ENCODE data around the gene OR1J1. TPM values are rescaled to one million over a fixed set of nuclear protein-coding genes. Genes with fewer than 3 reads are reported as not detected.

OR1J1 gene
- total RNA-seq, 1 donor from 2014 or later: not detected

DNA sequence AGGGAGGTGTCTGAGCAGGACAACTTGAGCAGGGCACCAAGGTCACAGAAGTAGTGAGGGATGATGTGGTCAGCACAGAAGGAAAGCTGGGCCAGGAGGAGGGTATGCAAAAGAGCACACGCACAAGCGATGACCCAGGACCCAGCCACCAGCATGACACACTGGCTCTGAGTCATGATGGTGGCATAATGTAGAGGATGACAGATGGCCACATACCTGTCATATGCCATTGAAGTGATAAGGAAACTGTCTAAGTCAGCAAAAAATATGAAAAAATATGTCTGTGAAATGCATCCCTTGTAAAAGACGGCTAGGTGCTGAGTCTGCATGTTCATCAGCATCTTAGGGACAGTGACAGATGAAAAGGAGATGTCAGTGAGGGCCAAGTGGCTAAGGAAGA lies 380 bp downstream of the OR1J1 start:
- Mint-ChIP-seq H3K4me1 (ENCODE audit: unreplicated experiment) (no peaks in the 10 kb centered on the region), H3K27me3 (ENCODE audit: unreplicated experiment) (peaks cover 1% of the 10 kb centered on the region), H3K9me3 (ENCODE audit: unreplicated experiment) (no peaks in the 10 kb centered on the region), H3K4me3 (ENCODE audit: unreplicated experiment) (no peak overlapping the region), H3K36me3 (ENCODE audit: low read depth, unreplicated experiment) (no peaks in the 10 kb centered on the region), H3K27ac (ENCODE audit: unreplicated experiment) (no peak overlapping the region)
- DNase-seq (ENCODE audit: low spot score): no peak
- TF ChIP-seq, protein P1, sequence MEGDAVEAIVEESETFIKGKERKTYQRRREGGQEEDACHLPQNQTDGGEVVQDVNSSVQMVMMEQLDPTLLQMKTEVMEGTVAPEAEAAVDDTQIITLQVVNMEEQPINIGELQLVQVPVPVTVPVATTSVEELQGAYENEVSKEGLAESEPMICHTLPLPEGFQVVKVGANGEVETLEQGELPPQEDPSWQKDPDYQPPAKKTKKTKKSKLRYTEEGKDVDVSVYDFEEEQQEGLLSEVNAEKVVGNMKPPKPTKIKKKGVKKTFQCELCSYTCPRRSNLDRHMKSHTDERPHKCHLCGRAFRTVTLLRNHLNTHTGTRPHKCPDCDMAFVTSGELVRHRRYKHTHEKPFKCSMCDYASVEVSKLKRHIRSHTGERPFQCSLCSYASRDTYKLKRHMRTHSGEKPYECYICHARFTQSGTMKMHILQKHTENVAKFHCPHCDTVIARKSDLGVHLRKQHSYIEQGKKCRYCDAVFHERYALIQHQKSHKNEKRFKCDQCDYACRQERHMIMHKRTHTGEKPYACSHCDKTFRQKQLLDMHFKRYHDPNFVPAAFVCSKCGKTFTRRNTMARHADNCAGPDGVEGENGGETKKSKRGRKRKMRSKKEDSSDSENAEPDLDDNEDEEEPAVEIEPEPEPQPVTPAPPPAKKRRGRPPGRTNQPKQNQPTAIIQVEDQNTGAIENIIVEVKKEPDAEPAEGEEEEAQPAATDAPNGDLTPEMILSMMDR (IDR thresholded peaks at IDR 0.05; ENCODE audit: unreplicated experiment): no peak

- no peaks in the 10 kb centered on the region for H3K4me1 Mint-ChIP-seq (ENCODE audit: unreplicated experiment)
- TF ChIP-seq, protein P1 (IDR thresholded peaks at IDR 0.05; ENCODE audit: unreplicated experiment): no peak
- peaks cover 1% of the 10 kb centered on the region for H3K27me3 Mint-ChIP-seq (ENCODE audit: unreplicated experiment)
- H3K36me3 Mint-ChIP-seq (ENCODE audit: low read depth, unreplicated experiment): no peaks in the 10 kb centered on the region
- H3K27ac Mint-ChIP-seq (ENCODE audit: unreplicated experiment): no peak overlapping the region
- no peak for DNase-seq (ENCODE audit: low spot score)
- no peak overlapping the region for H3K4me3 Mint-ChIP-seq (ENCODE audit: unreplicated experiment)
- no peaks in the 10 kb centered on the region for H3K9me3 Mint-ChIP-seq (ENCODE audit: unreplicated experiment)
These were observed 2.0 kb downstream of the OR1J1 start for GRCh38 chr9:122475717-122476116.

DNA sequence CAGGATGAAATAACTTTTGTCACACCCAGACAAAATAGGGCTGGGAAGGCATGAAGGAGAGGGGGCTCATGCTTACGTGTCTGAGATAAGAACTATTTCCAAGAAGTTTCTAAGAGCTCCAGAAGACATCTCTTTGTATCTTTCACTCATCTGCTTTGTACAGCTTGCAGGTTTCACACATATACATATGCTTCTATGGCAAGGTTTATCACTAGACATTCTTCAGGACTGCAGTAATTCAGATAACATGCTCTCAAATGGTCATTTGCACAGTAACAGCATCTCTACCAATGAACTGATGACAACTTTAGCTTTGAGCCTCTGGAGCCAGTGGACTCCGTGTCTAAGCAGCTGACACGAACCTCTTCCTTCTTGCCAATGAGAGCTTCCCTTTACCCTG lies 3.2 kb downstream of the OR1J1 start:
- Mint-ChIP-seq H3K4me1 (ENCODE audit: unreplicated experiment) (no peaks in the 10 kb centered on the region), H3K9me3 (ENCODE audit: unreplicated experiment) (no peaks in the 10 kb centered on the region), H3K27me3 (ENCODE audit: unreplicated experiment) (peaks cover 3% of the 10 kb centered on the region), H3K4me3 (ENCODE audit: unreplicated experiment) (no peak overlapping the region), H3K27ac (ENCODE audit: unreplicated experiment) (no peak overlapping the region), H3K36me3 (ENCODE audit: low read depth, unreplicated experiment) (no peaks in the 10 kb centered on the region)
- no peak for DNase-seq (ENCODE audit: low spot score)
- TF ChIP-seq, protein P1 (IDR thresholded peaks at IDR 0.05; ENCODE audit: unreplicated experiment): no peak

- TF ChIP-seq, protein P1 (IDR thresholded peaks at IDR 0.05; ENCODE audit: unreplicated experiment): no peak
- H3K27me3 Mint-ChIP-seq (ENCODE audit: unreplicated experiment): peaks cover 1% of the 10 kb centered on the region
These were observed 9.0 kb downstream of the OR1J1 start for GRCh38 chr9:122468735-122469134.

DNA sequence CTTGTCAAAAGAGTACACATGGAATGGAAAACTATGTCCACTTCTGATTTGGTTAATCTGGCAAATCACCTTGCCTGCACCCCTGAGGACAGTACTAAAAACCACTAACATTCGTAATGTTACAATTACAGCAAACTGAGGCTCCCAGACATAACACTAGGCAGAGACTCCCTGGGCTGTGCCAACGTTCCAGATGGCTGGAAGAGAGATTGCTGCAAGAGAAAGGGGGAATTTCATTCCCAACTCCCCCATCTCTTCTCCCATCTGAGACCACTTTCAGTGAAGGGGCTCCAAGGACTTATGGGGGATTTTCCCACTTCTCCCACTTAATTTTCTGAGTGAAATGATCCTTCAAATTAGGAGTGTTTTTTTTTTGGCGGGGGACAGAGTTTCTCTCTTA lies 11.3 kb downstream of the OR1J1 start:
- H3K4me3 Mint-ChIP-seq (ENCODE audit: unreplicated experiment): no peak overlapping the region
- no peak overlapping the region for H3K27ac Mint-ChIP-seq (ENCODE audit: unreplicated experiment)

More at GRCh38 chr9:122468735-122469134, 9.0 kb downstream of the OR1J1 start:
- Mint-ChIP-seq H3K4me1 (ENCODE audit: unreplicated experiment) (no peaks in the 10 kb centered on the region), H3K36me3 (ENCODE audit: low read depth, unreplicated experiment) (no peaks in the 10 kb centered on the region), H3K4me3 (ENCODE audit: unreplicated experiment) (no peak overlapping the region), H3K27ac (ENCODE audit: unreplicated experiment) (no peak overlapping the region), H3K9me3 (ENCODE audit: unreplicated experiment) (no peaks in the 10 kb centered on the region)
- DNase-seq (ENCODE audit: low spot score): no peak

More for the DNA sequence above, 11.3 kb downstream of the OR1J1 start:
- no peaks in the 10 kb centered on the region for H3K36me3 Mint-ChIP-seq (ENCODE audit: low read depth, unreplicated experiment)
- H3K9me3 Mint-ChIP-seq (ENCODE audit: unreplicated experiment): no peaks in the 10 kb centered on the region
- H3K4me1 Mint-ChIP-seq (ENCODE audit: unreplicated experiment): no peaks in the 10 kb centered on the region
- H3K27me3 Mint-ChIP-seq (ENCODE audit: unreplicated experiment): peaks cover 1% of the 10 kb centered on the region
- TF ChIP-seq, protein P1 (IDR thresholded peaks at IDR 0.05; ENCODE audit: unreplicated experiment): no peak
- DNase-seq (ENCODE audit: low spot score): no peak

All from endothelial cell (in vitro differentiated cells).